Mesendoderm (in vitro differentiated cells): ENCODE results near the gene SLC37A2.

ENCODE experiments used
- DNase-seq: peaks from one replicate; pipeline ENCODE4 v3.0.0; 2013
- H2AK5ac ChIP-seq: 2 replicates; pipeline ENCODE4 v1.6.1; 2013; ENCODE audit warnings: low read length, inconsistent platforms
- H2BK120ac ChIP-seq: 2 replicates; pipeline ENCODE4 v1.6.1; 2013; ENCODE audit warnings: low read depth, mild to moderate bottlenecking, low read length, moderate library complexity, mixed read lengths
- H2BK15ac ChIP-seq: replicated peaks from 2 replicates; pipeline ENCODE4 v1.6.1; 2013; ENCODE audit warnings: low read depth, mild to moderate bottlenecking, moderate library complexity
- H2BK5ac ChIP-seq: 2 replicates; pipeline ENCODE4 v1.6.1; 2013; ENCODE audit warnings: low read length, inconsistent platforms
- H3K18ac ChIP-seq: 2 replicates; pipeline ENCODE4 v1.6.1; 2013; ENCODE audit warnings: mild to moderate bottlenecking, low read length, mixed read lengths
- H3K23ac ChIP-seq: one replicate; pipeline ENCODE4 v1.6.1; 2013; ENCODE audit warnings: low read length
- H3K27ac ChIP-seq: 2 replicates; pipeline ENCODE4 v1.5.1; 2013; ENCODE audit warnings: low read depth, mild to moderate bottlenecking, inconsistent platforms, low read length, moderate library complexity
- H3K27me3 ChIP-seq: 2 replicates; pipeline ENCODE4 v1.6.1; 2013; ENCODE audit warnings: low read length, control low read depth, mild to moderate bottlenecking, inconsistent platforms; ENCODE audit not compliant: insufficient read depth, poor library complexity
- H3K36me3 ChIP-seq: 2 replicates; pipeline ENCODE4 v1.6.1; 2013; ENCODE audit warnings: low read length, inconsistent platforms; ENCODE audit not compliant: control insufficient read depth, insufficient read depth
- H3K4ac ChIP-seq: one replicate; pipeline ENCODE4 v1.6.1; 2013; ENCODE audit warnings: low read depth, mild to moderate bottlenecking, low read length, moderate library complexity
- H3K4me1 ChIP-seq: 2 replicates; pipeline ENCODE4 v1.6.1; 2013; ENCODE audit warnings: low read depth, low read length, inconsistent platforms; ENCODE audit not compliant: control insufficient read depth
- H3K4me2 ChIP-seq: 2 replicates; pipeline ENCODE4 v1.6.1; 2013; ENCODE audit warnings: low read length
- H3K4me3 ChIP-seq: 2 replicates; pipeline ENCODE4 v1.5.1; 2013; ENCODE audit warnings: mild to moderate bottlenecking, low read length
- H3K56ac ChIP-seq: one replicate; pipeline ENCODE4 v1.6.1; 2013; ENCODE audit warnings: low read length
- H3K79me1 ChIP-seq: 2 replicates; pipeline ENCODE4 v1.6.1; 2013; ENCODE audit warnings: low read length, inconsistent platforms
- H3K79me2 ChIP-seq: 2 replicates; pipeline ENCODE4 v1.6.1; 2013; ENCODE audit warnings: mild to moderate bottlenecking, low read length; ENCODE audit not compliant: control insufficient read depth, insufficient read depth
- H3K9ac ChIP-seq: 2 replicates; pipeline ENCODE4 v1.6.1; 2013; ENCODE audit warnings: low read length, inconsistent platforms
- H4K5ac ChIP-seq: one replicate; pipeline ENCODE4 v1.6.1; 2013; ENCODE audit warnings: low read length
- H4K8ac ChIP-seq: one replicate; pipeline ENCODE4 v1.6.1; 2013; ENCODE audit warnings: low read depth, mild to moderate bottlenecking, control low read depth, low read length, moderate library complexity
- WGBS: extraction: QIAGEN DNeasy Blood & Tissue Kit; methylation state at CpG from one replicate; pipeline ENCODE4 v1.1.7; 2013; ENCODE audit warnings: low lambda C conversion rate, missing lambda C conversion rate; ENCODE audit not compliant: insufficient coverage; ENCODE audit errors: extremely low coverage; 5-methylcytosine and 5-hydroxymethylcytosine counted together

SLC37A2 gene

GRCh38 chr11:125064070-125064469 is 965 bp downstream of the SLC37A2 start:
- Histone ChIP-seq H2BK15ac (no peak overlapping the region), H3K27ac (no peak overlapping the region), H2BK120ac (no peak overlapping the region), H3K4me2 (peak overlapping the region; percentile 95), H3K4ac (no peak overlapping the region), H3K9ac (peak overlapping the region; percentile 80), H3K56ac (peak overlapping the region; percentile 87), H4K5ac (no peak overlapping the region), H3K4me3 (peak overlapping the region; percentile 70), H3K36me3 (no peaks in the 10 kb centered on the region), H3K23ac (peak overlapping the region; percentile 66), H3K27me3 (no peaks in the 10 kb centered on the region), H3K79me1 (no peaks in the 10 kb centered on the region), H3K18ac (no peak overlapping the region), H2AK5ac (no peak overlapping the region), H2BK5ac (no peak overlapping the region), H4K8ac (no peak overlapping the region), H3K79me2 (no peaks in the 10 kb centered on the region), H3K4me1 (peaks cover 2% of the 10 kb centered on the region)
- no peak for DNase-seq
- no CpG with 5 or more reads among the region's 7 CpGs for WGBS

- H3K79me2 ChIP-seq, result no peaks in the 10 kb centered on the region
- DNase-seq, result no peak
- H3K23ac ChIP-seq, result no peak overlapping the region
- no peak overlapping the region for H2BK5ac ChIP-seq
- no peaks in the 10 kb centered on the region for H3K36me3 ChIP-seq
- no CpG with 5 or more reads among the region's 4 CpGs for WGBS
- no peak overlapping the region for H4K8ac ChIP-seq
- H2BK120ac ChIP-seq, result no peak overlapping the region
- H3K27ac ChIP-seq, result no peak overlapping the region
- H3K4me2 ChIP-seq, result no peak overlapping the region
- no peaks in the 10 kb centered on the region for H3K79me1 ChIP-seq
- H2AK5ac ChIP-seq, result no peak overlapping the region
- no peak overlapping the region for H3K18ac ChIP-seq
- H3K4me3 ChIP-seq, result no peak overlapping the region
- H4K5ac ChIP-seq, result no peak overlapping the region
- no peak overlapping the region for H3K56ac ChIP-seq
- no peak overlapping the region for H3K9ac ChIP-seq
- no peak overlapping the region for H3K4ac ChIP-seq
- no peak overlapping the region for H2BK15ac ChIP-seq
- H3K4me1 ChIP-seq, result peaks cover 3% of the 10 kb centered on the region
- H3K27me3 ChIP-seq, result no peaks in the 10 kb centered on the region
These were observed 5.3 kb downstream of the SLC37A2 start for GRCh38 chr11:125068368-125068767.

GRCh38 chr11:125069008-125069407 is 5.9 kb downstream of the SLC37A2 start:
- H3K79me2 ChIP-seq, result no peaks in the 10 kb centered on the region
- no CpG with 5 or more reads among the region's 4 CpGs for WGBS
- H3K4ac ChIP-seq, result no peak overlapping the region
- DNase-seq, result no peak
- no peak overlapping the region for H2AK5ac ChIP-seq
- no peak overlapping the region for H3K4me2 ChIP-seq
- no peaks in the 10 kb centered on the region for H3K79me1 ChIP-seq
- no peak overlapping the region for H3K9ac ChIP-seq
- H3K18ac ChIP-seq, result no peak overlapping the region
- no peak overlapping the region for H3K27ac ChIP-seq
- no peak overlapping the region for H4K8ac ChIP-seq
- no peak overlapping the region for H3K4me3 ChIP-seq
- no peak overlapping the region for H2BK120ac ChIP-seq
- H3K4me1 ChIP-seq, result peaks cover 5% of the 10 kb centered on the region
- no peak overlapping the region for H3K23ac ChIP-seq
- H2BK5ac ChIP-seq, result no peak overlapping the region
- H3K27me3 ChIP-seq, result no peaks in the 10 kb centered on the region
- H3K56ac ChIP-seq, result no peak overlapping the region
- no peak overlapping the region for H2BK15ac ChIP-seq
- H4K5ac ChIP-seq, result no peak overlapping the region
- H3K36me3 ChIP-seq, result no peaks in the 10 kb centered on the region

GRCh38 chr11:125069796-125070195 is 6.7 kb downstream of the SLC37A2 start:
- Histone ChIP-seq H3K4me3 (no peak overlapping the region), H3K27me3 (no peaks in the 10 kb centered on the region), H2AK5ac (no peak overlapping the region), H3K56ac (no peak overlapping the region), H3K4ac (no peak overlapping the region), H3K36me3 (no peaks in the 10 kb centered on the region), H2BK120ac (no peak overlapping the region), H3K27ac (no peak overlapping the region), H3K4me1 (peaks cover 7% of the 10 kb centered on the region), H4K5ac (no peak overlapping the region), H2BK15ac (no peak overlapping the region), H3K79me1 (no peaks in the 10 kb centered on the region), H2BK5ac (no peak overlapping the region), H4K8ac (no peak overlapping the region), H3K23ac (peak overlapping the region; percentile 6), H3K4me2 (no peak overlapping the region), H3K79me2 (no peaks in the 10 kb centered on the region), H3K9ac (no peak overlapping the region), H3K18ac (no peak overlapping the region)
- no CpG with 5 or more reads among the region's 5 CpGs for WGBS
- no peak for DNase-seq

- H3K4ac ChIP-seq, result no peak overlapping the region
- no peak overlapping the region for H3K56ac ChIP-seq
- H3K18ac ChIP-seq, result no peak overlapping the region
- H3K79me1 ChIP-seq, result no peaks in the 10 kb centered on the region
- H3K4me1 ChIP-seq, result peaks cover 7% of the 10 kb centered on the region
- no peak overlapping the region for H2BK5ac ChIP-seq
- no peaks in the 10 kb centered on the region for H3K36me3 ChIP-seq
- no CpG with 5 or more reads among the region's 7 CpGs for WGBS
- no peak overlapping the region for H2AK5ac ChIP-seq
- H3K4me3 ChIP-seq, result no peak overlapping the region
- no peak overlapping the region for H3K9ac ChIP-seq
- no peak overlapping the region for H2BK15ac ChIP-seq
- no peak overlapping the region for H3K23ac ChIP-seq
- no peak overlapping the region for H4K5ac ChIP-seq
- no peak overlapping the region for H3K4me2 ChIP-seq
- H4K8ac ChIP-seq, result no peak overlapping the region
- H3K27me3 ChIP-seq, result no peaks in the 10 kb centered on the region
- no peak overlapping the region for H2BK120ac ChIP-seq
- no peak for DNase-seq
- no peaks in the 10 kb centered on the region for H3K79me2 ChIP-seq
- no peak overlapping the region for H3K27ac ChIP-seq
These were observed 7.7 kb downstream of the SLC37A2 start for GRCh38 chr11:125070699-125071254.

GRCh38 chr11:125071435-125071834 is 8.3 kb downstream of the SLC37A2 start:
- Histone ChIP-seq H3K27ac (no peak overlapping the region), H3K79me1 (no peaks in the 10 kb centered on the region), H3K79me2 (no peaks in the 10 kb centered on the region), H2AK5ac (no peak overlapping the region), H4K8ac (no peak overlapping the region), H2BK120ac (no peak overlapping the region), H3K27me3 (no peaks in the 10 kb centered on the region), H2BK15ac (no peak overlapping the region), H3K4me3 (no peak overlapping the region), H3K36me3 (no peaks in the 10 kb centered on the region), H3K4ac (no peak overlapping the region), H3K56ac (no peak overlapping the region), H2BK5ac (no peak overlapping the region), H4K5ac (no peak overlapping the region), H3K23ac (no peak overlapping the region), H3K18ac (no peak overlapping the region), H3K4me2 (no peak overlapping the region), H3K9ac (no peak overlapping the region), H3K4me1 (peaks cover 7% of the 10 kb centered on the region)
- no CpG with 5 or more reads among the region's 5 CpGs for WGBS
- no peak for DNase-seq
